ENCODE results near the gene TSC22D4. TPM values are rescaled to one million over a fixed set of nuclear protein-coding genes. Genes with fewer than 3 reads are reported as not detected.
"Not testable (repeated sequence)": the region's sequence is repeated elsewhere in the genome, so short reads cannot be mapped to it uniquely, and the experiment has no call there.

The TSC22D4 gene
- total and polyA plus RNA-seq, 2 donors (not counting 1 experiment from before 2014, with no cell fraction given): 13.2 to 21.1 TPM

DNA sequence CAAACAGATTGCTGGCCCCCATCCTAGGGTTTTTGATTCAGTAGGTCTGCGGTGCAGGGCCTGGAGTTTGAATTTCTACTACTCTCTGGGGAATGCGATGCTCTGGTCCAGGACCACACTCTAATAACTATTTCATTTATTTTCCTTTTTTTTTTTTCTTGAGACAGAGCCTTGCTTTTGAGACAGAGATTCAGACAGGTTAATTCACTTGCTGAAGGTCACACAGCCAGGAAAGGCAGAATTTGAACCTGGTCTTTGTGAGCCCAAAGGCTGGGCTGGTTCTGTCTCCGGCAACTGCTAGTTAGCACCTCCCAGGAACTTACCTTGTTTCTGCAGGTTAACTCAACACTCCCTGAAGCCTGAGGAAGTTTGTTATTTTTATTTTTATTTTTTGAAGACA is 26.5 kb downstream of the TSC22D4 start:
- Histone ChIP-seq H3K4me2 (ENCODE audit: extremely low read depth, insufficient read depth, low read length) (no peak overlapping the region), H3K4me1 (ENCODE audit: control insufficient read depth, extremely low read depth, insufficient read depth, low read length) (peaks cover 3% of the 10 kb centered on the region), H4K20me1 (ENCODE audit: control insufficient read depth, extremely low read depth, insufficient read depth, low read length) (no peaks in the 10 kb centered on the region), H2AFZ (ENCODE audit: low read length) (no peak overlapping the region), H3K79me2 (ENCODE audit: control insufficient read depth, insufficient read depth, low read length) (no peaks in the 10 kb centered on the region), H3K4me3 (replicated peaks in 1 of 4; ENCODE audit: control extremely low read depth in 1 of 4, insufficient read depth in 1 of 4, low read depth in 3 of 4, low read length in 4 of 4) (no peak overlapping the region), H3K27me3 (ENCODE audit: control insufficient read depth, insufficient read depth, low read length) (no peaks in the 10 kb centered on the region), H3K27ac (ENCODE audit: insufficient read depth, low read length) (no peak overlapping the region), H3K36me3 (ENCODE audit: control insufficient read depth, insufficient read depth, low read length) (peaks cover 2% of the 10 kb centered on the region), H3K9ac (ENCODE audit: insufficient read depth, low read length) (no peak overlapping the region), H3K9me3 (ENCODE audit: control insufficient read depth, insufficient read depth, low read depth, low read length) (no peaks in the 10 kb centered on the region)
- DNase-seq (ENCODE audit: low read depth in 2 of 2): no peak
- TF ChIP-seq EZH2 (IDR thresholded peaks at IDR 0.05; ENCODE audit: low read length, missing control alignments): no peak
- TF ChIP-seq, protein P1, sequence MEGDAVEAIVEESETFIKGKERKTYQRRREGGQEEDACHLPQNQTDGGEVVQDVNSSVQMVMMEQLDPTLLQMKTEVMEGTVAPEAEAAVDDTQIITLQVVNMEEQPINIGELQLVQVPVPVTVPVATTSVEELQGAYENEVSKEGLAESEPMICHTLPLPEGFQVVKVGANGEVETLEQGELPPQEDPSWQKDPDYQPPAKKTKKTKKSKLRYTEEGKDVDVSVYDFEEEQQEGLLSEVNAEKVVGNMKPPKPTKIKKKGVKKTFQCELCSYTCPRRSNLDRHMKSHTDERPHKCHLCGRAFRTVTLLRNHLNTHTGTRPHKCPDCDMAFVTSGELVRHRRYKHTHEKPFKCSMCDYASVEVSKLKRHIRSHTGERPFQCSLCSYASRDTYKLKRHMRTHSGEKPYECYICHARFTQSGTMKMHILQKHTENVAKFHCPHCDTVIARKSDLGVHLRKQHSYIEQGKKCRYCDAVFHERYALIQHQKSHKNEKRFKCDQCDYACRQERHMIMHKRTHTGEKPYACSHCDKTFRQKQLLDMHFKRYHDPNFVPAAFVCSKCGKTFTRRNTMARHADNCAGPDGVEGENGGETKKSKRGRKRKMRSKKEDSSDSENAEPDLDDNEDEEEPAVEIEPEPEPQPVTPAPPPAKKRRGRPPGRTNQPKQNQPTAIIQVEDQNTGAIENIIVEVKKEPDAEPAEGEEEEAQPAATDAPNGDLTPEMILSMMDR (conservative IDR thresholded peaks at IDR 0.05 in 1 of 2, IDR thresholded peaks at IDR 0.05 in 1 of 2; ENCODE audit: low read depth in 1 of 2, low read length in 2 of 2): no peak

DNA sequence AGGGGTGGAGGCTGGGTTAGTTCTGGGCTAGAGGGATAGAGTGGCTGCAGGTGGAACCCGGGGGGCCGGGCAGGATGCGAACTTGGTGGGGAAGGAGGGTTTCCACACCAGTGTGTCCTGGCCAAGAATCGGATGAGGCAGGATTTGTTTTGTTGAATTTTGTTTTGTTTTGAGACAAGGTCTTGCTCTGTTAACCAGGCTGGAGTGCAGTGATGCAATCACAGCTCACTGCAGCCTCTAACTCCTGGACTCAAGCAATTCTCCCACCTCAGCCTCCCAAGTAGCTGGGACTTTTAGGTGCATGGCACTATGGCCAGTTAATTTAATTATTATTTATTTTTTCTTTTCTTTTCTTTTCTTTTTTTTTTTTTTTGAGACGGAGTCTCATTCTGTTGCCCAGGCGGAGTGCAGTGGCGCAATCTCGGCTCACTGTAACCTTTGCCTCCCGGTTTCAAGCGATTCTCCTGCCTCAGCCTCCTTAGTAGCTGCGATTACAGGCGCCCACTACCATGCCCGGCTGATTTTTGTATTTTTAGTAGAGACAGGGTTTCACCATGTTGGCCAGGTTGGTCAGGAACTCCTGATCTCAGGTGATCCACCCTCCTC is 29.7 kb downstream of the TSC22D4 start:
- DNase-seq (ENCODE audit: low read depth in 2 of 2): no peak
- TF ChIP-seq EZH2 (IDR thresholded peaks at IDR 0.05; ENCODE audit: low read length, missing control alignments): no peak
- TF ChIP-seq, protein P1 (conservative IDR thresholded peaks at IDR 0.05 in 1 of 2, IDR thresholded peaks at IDR 0.05 in 1 of 2; ENCODE audit: low read depth in 1 of 2, low read length in 2 of 2): no peak
- Histone ChIP-seq H3K79me2 (ENCODE audit: control insufficient read depth, insufficient read depth, low read length) (no peaks in the 10 kb centered on the region), H3K4me3 (replicated peaks in 1 of 4; ENCODE audit: control extremely low read depth in 1 of 4, insufficient read depth in 1 of 4, low read depth in 3 of 4, low read length in 4 of 4) (no peak overlapping the region), H3K9me3 (ENCODE audit: control insufficient read depth, insufficient read depth, low read depth, low read length) (no peaks in the 10 kb centered on the region), H3K27me3 (ENCODE audit: control insufficient read depth, insufficient read depth, low read length) (no peaks in the 10 kb centered on the region), H3K4me1 (ENCODE audit: control insufficient read depth, extremely low read depth, insufficient read depth, low read length) (peaks cover 16% of the 10 kb centered on the region), H2AFZ (ENCODE audit: low read length) (no peak overlapping the region), H3K36me3 (ENCODE audit: control insufficient read depth, insufficient read depth, low read length) (no peaks in the 10 kb centered on the region), H3K4me2 (ENCODE audit: extremely low read depth, insufficient read depth, low read length) (no peak overlapping the region), H3K9ac (ENCODE audit: insufficient read depth, low read length) (no peak overlapping the region), H4K20me1 (ENCODE audit: control insufficient read depth, extremely low read depth, insufficient read depth, low read length) (no peaks in the 10 kb centered on the region), H3K27ac (ENCODE audit: insufficient read depth, low read length) (no peak overlapping the region)

DNA sequence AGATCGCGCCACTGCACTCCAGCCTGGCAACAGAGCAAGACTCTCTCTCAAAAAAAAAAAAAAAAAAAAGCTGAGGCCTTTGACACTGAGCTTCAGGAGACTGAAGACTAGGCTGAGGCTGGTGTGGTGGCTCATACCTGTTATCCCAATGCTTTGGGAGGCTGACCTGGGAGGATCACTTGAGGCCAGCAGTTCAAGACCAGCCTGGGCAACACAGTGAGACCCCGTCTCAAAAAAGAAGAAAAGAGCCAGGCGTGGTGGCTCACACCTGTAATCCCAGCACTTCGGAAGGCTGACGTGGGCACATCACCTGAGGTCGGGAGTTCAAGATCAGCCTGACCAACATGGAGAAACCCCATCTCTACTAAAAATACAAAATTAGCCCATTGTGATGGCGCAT is 31.7 kb downstream of the TSC22D4 start:
- not testable (repeated sequence) for H3K27me3 ChIP-seq (ENCODE audit: control insufficient read depth, insufficient read depth, low read length); H3K27ac ChIP-seq (ENCODE audit: insufficient read depth, low read length); H3K4me3 ChIP-seq (replicated peaks in 1 of 4; ENCODE audit: control extremely low read depth in 1 of 4, insufficient read depth in 1 of 4, low read depth in 3 of 4, low read length in 4 of 4); H3K9me3 ChIP-seq (ENCODE audit: control insufficient read depth, insufficient read depth, low read depth, low read length); H3K4me2 ChIP-seq (ENCODE audit: extremely low read depth, insufficient read depth, low read length); H3K36me3 ChIP-seq (ENCODE audit: control insufficient read depth, insufficient read depth, low read length); H3K79me2 ChIP-seq (ENCODE audit: control insufficient read depth, insufficient read depth, low read length); H3K9ac ChIP-seq (ENCODE audit: insufficient read depth, low read length); DNase-seq (ENCODE audit: low read depth in 2 of 2); H2AFZ ChIP-seq (ENCODE audit: low read length); H4K20me1 ChIP-seq (ENCODE audit: control insufficient read depth, extremely low read depth, insufficient read depth, low read length)
- H3K4me1 ChIP-seq (ENCODE audit: control insufficient read depth, extremely low read depth, insufficient read depth, low read length): peaks cover 19% of the 10 kb centered on the region

Measured in fibroblast of lung (primary cell).